WTC11 (cell line): ENCODE data around the gene PHC3. TPM values are rescaled to one million over a fixed set of nuclear protein-coding genes. Genes with fewer than 3 reads are reported as not detected.
"Not testable (repeated sequence)": the region's sequence is repeated elsewhere in the genome, so short reads cannot be mapped to it uniquely, and the experiment has no call there.

ENCODE experiments used
- ATAC-seq: fragments of 200-7000 bp; cut with Tn5 transposase; 2 replicates; pipeline ENCODE4 v1.10.0; 2021; ENCODE audit warnings: mild to moderate bottlenecking, moderate library complexity
- CTCF ChIA-PET: fragments of 300-600 bp; sonication (Branson Sonifier 250); formaldehyde crosslinking; loops from one replicate; lab custom pipeline; 2021; ENCODE audit warnings: antibody characterized with exemption; lab: Charles Lee
- POLR2A ChIA-PET: fragments of 350-600 bp; sonication (Branson Sonifier 250); formaldehyde crosslinking; loops from one replicate; lab custom pipeline; 2021; ENCODE audit warnings: antibody characterized with exemption; lab: Charles Lee
- DNase-seq: peaks from one replicate; pipeline ENCODE4 v3.0.0; 2021; ENCODE audit warnings: low spot score
- H3K27ac Mint-ChIP-seq: 2 replicates; pipeline ENCODE4 v1.8.0; 2021; ENCODE audit warnings: mixed read lengths
- H3K27me3 Mint-ChIP-seq: 2 replicates; pipeline ENCODE4 v1.8.0; 2021; ENCODE audit warnings: low read depth, mild to moderate bottlenecking, moderate library complexity, mixed read lengths
- H3K36me3 Mint-ChIP-seq: 2 replicates; pipeline ENCODE4 v1.8.0; 2021; ENCODE audit warnings: mixed read lengths
- H3K4me1 Mint-ChIP-seq: 2 replicates; pipeline ENCODE4 v1.8.0; 2022; ENCODE audit warnings: mixed read lengths
- H3K4me3 Mint-ChIP-seq: 2 replicates; pipeline ENCODE4 v1.8.0; 2021; ENCODE audit warnings: mild to moderate bottlenecking, moderate library complexity, mixed read lengths
- H3K9me3 Mint-ChIP-seq: 2 replicates; pipeline ENCODE4 v1.8.0; 2021; ENCODE audit warnings: mixed read lengths
- AR ChIP-seq: fragments of 250-450 bp; sonication (Bioruptor Pico); IDR thresholded peaks from 2 replicates; pipeline ENCODE4 v1.9.0; 2021; ENCODE audit warnings: mild to moderate bottlenecking
- ARID4B ChIP-seq: sonication (generic); formaldehyde crosslinking; IDR thresholded peaks from 2 replicates; pipeline ENCODE4 v1.8.0; 2023; ENCODE audit warnings: missing genetic modification reagents, mild to moderate bottlenecking, borderline replicate concordance
- CBFB ChIP-seq: sonication (generic); formaldehyde crosslinking; IDR thresholded peaks from 2 replicates; pipeline ENCODE4 v1.8.1; 2022; ENCODE audit warnings: mild to moderate bottlenecking, low read depth, missing genetic modification reagents
- CTCF ChIP-seq: fragments of 200-600 bp; IDR thresholded peaks from 2 replicates; pipeline ENCODE4 v1.8.0; 2022; ENCODE audit warnings: antibody characterized with exemption
- ELF4 ChIP-seq: sonication (generic); formaldehyde crosslinking; IDR thresholded peaks from 2 replicates; pipeline ENCODE4 v1.8.1; 2022; ENCODE audit warnings: low read depth, mild to moderate bottlenecking, moderate library complexity, missing genetic modification reagents
- ESRRA ChIP-seq: sonication (generic); formaldehyde crosslinking; IDR thresholded peaks from 2 replicates; pipeline ENCODE4 v1.8.1; 2022; ENCODE audit warnings: mild to moderate bottlenecking, missing genetic modification reagents, borderline replicate concordance
- FOXJ3 ChIP-seq: sonication (generic); formaldehyde crosslinking; IDR thresholded peaks from 2 replicates; pipeline ENCODE4 v1.9.0; 2021; ENCODE audit warnings: missing genetic modification reagents, mild to moderate bottlenecking, borderline replicate concordance
- GRHL2 ChIP-seq: fragments of 250-450 bp; sonication (Bioruptor Pico); IDR thresholded peaks from 2 replicates; pipeline ENCODE4 v1.8.0; 2022; ENCODE audit warnings: mild to moderate bottlenecking, moderate library complexity; ENCODE audit not compliant: insufficient replicate concordance, severe bottlenecking
- GTF2I ChIP-seq: fragments of 250-450 bp; sonication (Bioruptor Pico); conservative IDR thresholded peaks from 2 replicates; pipeline ENCODE4 v1.4.0; 2021; ENCODE audit warnings: mild to moderate bottlenecking
- IRF2 ChIP-seq: sonication (generic); formaldehyde crosslinking; IDR thresholded peaks from 2 replicates; pipeline ENCODE4 v1.8.0; 2022; ENCODE audit warnings: low read depth, missing genetic modification reagents, borderline replicate concordance
- JAZF1 ChIP-seq: fragments of 250-450 bp; sonication (Bioruptor Pico); IDR thresholded peaks from 2 replicates; pipeline ENCODE4 v1.9.0; 2021; ENCODE audit warnings: moderate library complexity, mild to moderate bottlenecking, inconsistent platforms
- NR2C2 ChIP-seq: sonication (generic); formaldehyde crosslinking; IDR thresholded peaks from 2 replicates; pipeline ENCODE4 v1.8.0; 2022; ENCODE audit warnings: mild to moderate bottlenecking, missing genetic modification reagents
- NR3C1 ChIP-seq: sonication (generic); formaldehyde crosslinking; conservative IDR thresholded peaks from 2 replicates; pipeline ENCODE4 v1.8.1; 2023; ENCODE audit warnings: low read depth, mild to moderate bottlenecking, missing genetic modification reagents
- TCF7 ChIP-seq: sonication (generic); formaldehyde crosslinking; IDR thresholded peaks from 2 replicates; pipeline ENCODE4 v1.8.0; 2022; ENCODE audit warnings: mild to moderate bottlenecking, low read depth, missing genetic modification reagents, moderate library complexity
- TEAD1 ChIP-seq: sonication (generic); formaldehyde crosslinking; IDR thresholded peaks from 2 replicates; pipeline ENCODE4 v1.8.0; 2022; ENCODE audit warnings: mild to moderate bottlenecking, missing genetic modification reagents
- TP53 ChIP-seq: sonication (generic); formaldehyde crosslinking; IDR thresholded peaks from 2 replicates; pipeline ENCODE4 v1.8.1; 2023; ENCODE audit warnings: mild to moderate bottlenecking, missing genetic modification reagents
- ZBTB21 ChIP-seq: sonication (generic); formaldehyde crosslinking; IDR thresholded peaks from 2 replicates; pipeline ENCODE4 v1.8.1; 2023; ENCODE audit warnings: mild to moderate bottlenecking, missing genetic modification reagents, borderline replicate concordance
- ZNF138 ChIP-seq: sonication (generic); formaldehyde crosslinking; conservative IDR thresholded peaks from 2 replicates; pipeline ENCODE4 v1.8.1; 2022; ENCODE audit warnings: mild to moderate bottlenecking, moderate library complexity, missing genetic modification reagents
- ZNF219 ChIP-seq: sonication (generic); formaldehyde crosslinking; IDR thresholded peaks from 2 replicates; pipeline ENCODE4 v1.8.0; 2023; ENCODE audit warnings: missing genetic modification reagents, mild to moderate bottlenecking, borderline replicate concordance
- ZNF416 ChIP-seq: fragments of 250-450 bp; sonication (Bioruptor Pico); IDR thresholded peaks from 2 replicates; pipeline ENCODE4 v1.9.0; 2021; ENCODE audit warnings: mild to moderate bottlenecking, inconsistent platforms
- total RNA-seq: library from RNA; stranded (reverse); gene quantifications from 3 replicates; pipeline ENCODE4 v1.2.3, GENCODE V29; 2021

The PHC3 gene
- total RNA-seq, 1 experiment from 2014 or later, result 27.8 TPM

GRCh38 chr3:170201527-170201926 lies 20.0 kb upstream of the PHC3 start:
- POLR2A ChIA-PET, result no interaction called here
- no peak for DNase-seq
- TF ChIP-seq GRHL2 (CRISPR knock-in tag) (no peak), ZNF138 (CRISPR knock-in tag) (no peak), GTF2I (no peak), CTCF (no peak), NR3C1 (CRISPR knock-in tag) (no peak), ARID4B (CRISPR knock-in tag) (no peak), TP53 (no peak), TCF7 (CRISPR knock-in tag) (no peak), ZNF416 (no peak)
- H3K4me3 Mint-ChIP-seq, result no peak overlapping the region
- H3K36me3 Mint-ChIP-seq, result no peaks in the 10 kb centered on the region
- H3K27me3 Mint-ChIP-seq, result no peaks in the 10 kb centered on the region; the same call in 1 of the 2 replicates
- ATAC-seq, result no peak
- H3K4me1 Mint-ChIP-seq, result peaks cover 15% of the 10 kb centered on the region
- H3K9me3 Mint-ChIP-seq, result no peaks in the 10 kb centered on the region
- no peak overlapping the region for H3K27ac Mint-ChIP-seq
- CTCF ChIA-PET, result interaction anchor here (0.6 kb wide), 1 partner anchor 134 kb away, joined by 3 read pairs; no protein-coding TSS in a partner anchor

GRCh38 chr3:170200987-170201386 lies 19.5 kb upstream of the PHC3 start:
- DNase-seq, result no peak
- POLR2A ChIA-PET, result no interaction called here
- no peak overlapping the region for H3K4me3 Mint-ChIP-seq
- no peaks in the 10 kb centered on the region for H3K36me3 Mint-ChIP-seq
- TF ChIP-seq NR2C2, result no peak
- no peak for TF ChIP-seq FOXJ3
- ATAC-seq, result no peak
- H3K27ac Mint-ChIP-seq, result no peak overlapping the region
- H3K4me1 Mint-ChIP-seq, result peaks cover 17% of the 10 kb centered on the region
- H3K27me3 Mint-ChIP-seq, result no peaks in the 10 kb centered on the region; the same call in 1 of the 2 replicates
- no peaks in the 10 kb centered on the region for H3K9me3 Mint-ChIP-seq
- CTCF ChIA-PET, result interaction anchor here (0.6 kb wide), 1 partner anchor 134 kb away, joined by 3 read pairs; no protein-coding TSS in a partner anchor

- CTCF ChIA-PET, result no interaction called here
- ATAC-seq (no peak), DNase-seq (no peak)
Observed at GRCh38 chr3:170196833-170197232, 15.3 kb upstream of the PHC3 start.

GRCh38 chr3:170195759-170196158 lies 14.2 kb upstream of the PHC3 start:
- H3K27ac Mint-ChIP-seq, result not testable (repeated sequence)

More at GRCh38 chr3:170196833-170197232, 15.3 kb upstream of the PHC3 start:
- POLR2A ChIA-PET, result no interaction called here
- TF ChIP-seq TEAD1 (no peak), IRF2 (CRISPR knock-in tag) (no peak), FOXJ3 (no peak), CBFB (no peak), ZBTB21 (no peak), ELF4 (CRISPR knock-in tag) (no peak), AR (CRISPR knock-in tag) (no peak), ZNF219 (no peak), JAZF1 (CRISPR knock-in tag) (no peak), ESRRA (CRISPR knock-in tag) (no peak)
- H3K9me3 Mint-ChIP-seq, result no peaks in the 10 kb centered on the region
- H3K36me3 Mint-ChIP-seq, result no peaks in the 10 kb centered on the region
- no peak overlapping the region for H3K4me3 Mint-ChIP-seq
- H3K27me3 Mint-ChIP-seq, result no peaks in the 10 kb centered on the region
- H3K27ac Mint-ChIP-seq, result no peak overlapping the region
- peaks cover 18% of the 10 kb centered on the region for H3K4me1 Mint-ChIP-seq

More at GRCh38 chr3:170195759-170196158, 14.2 kb upstream of the PHC3 start:
- POLR2A ChIA-PET, result interaction anchor here (0.6 kb wide), 1 partner anchor 10 kb away, joined by 3 read pairs; no protein-coding TSS in a partner anchor
- H3K27me3 Mint-ChIP-seq, CTCF ChIA-PET, ATAC-seq, DNase-seq, H3K36me3 Mint-ChIP-seq, H3K4me3 Mint-ChIP-seq, H3K9me3 Mint-ChIP-seq: not testable (repeated sequence)
- peaks cover 16% of the 10 kb centered on the region for H3K4me1 Mint-ChIP-seq
